Measurements from ENCODE around the gene CLEC4C.
"Not testable (repeated sequence)": the region's sequence is repeated elsewhere in the genome, so short reads cannot be mapped to it uniquely, and the experiment has no call there.

Gene CLEC4C, protein sequence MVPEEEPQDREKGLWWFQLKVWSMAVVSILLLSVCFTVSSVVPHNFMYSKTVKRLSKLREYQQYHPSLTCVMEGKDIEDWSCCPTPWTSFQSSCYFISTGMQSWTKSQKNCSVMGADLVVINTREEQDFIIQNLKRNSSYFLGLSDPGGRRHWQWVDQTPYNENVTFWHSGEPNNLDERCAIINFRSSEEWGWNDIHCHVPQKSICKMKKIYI

DNA sequence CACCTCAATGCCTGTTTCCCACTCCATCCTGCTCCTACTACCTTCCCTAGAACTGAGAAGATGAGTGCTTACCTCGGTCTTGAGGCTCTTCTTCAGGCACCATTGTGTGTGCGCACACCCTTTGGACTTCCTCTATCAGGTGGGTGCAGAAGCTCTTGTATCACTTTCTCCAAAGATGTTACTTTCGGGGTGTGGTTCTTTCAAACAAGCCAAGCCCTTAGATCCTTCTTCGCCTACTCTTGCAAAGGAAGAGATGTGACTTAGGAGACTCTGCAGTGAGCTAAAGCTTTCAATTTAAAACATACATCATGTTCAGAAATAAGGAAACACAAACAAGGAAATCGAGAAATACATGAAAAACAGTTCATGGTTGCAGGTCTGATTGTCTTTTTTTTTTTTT, at the start of gene CLEC4C:
Gene CLEC4C, minus strand, starts transcription at position 130 of the 400 bp plus-strand sequence. Its CDS starts 27 bp downstream, at position 103.
- DNase-seq: no peak

DNA sequence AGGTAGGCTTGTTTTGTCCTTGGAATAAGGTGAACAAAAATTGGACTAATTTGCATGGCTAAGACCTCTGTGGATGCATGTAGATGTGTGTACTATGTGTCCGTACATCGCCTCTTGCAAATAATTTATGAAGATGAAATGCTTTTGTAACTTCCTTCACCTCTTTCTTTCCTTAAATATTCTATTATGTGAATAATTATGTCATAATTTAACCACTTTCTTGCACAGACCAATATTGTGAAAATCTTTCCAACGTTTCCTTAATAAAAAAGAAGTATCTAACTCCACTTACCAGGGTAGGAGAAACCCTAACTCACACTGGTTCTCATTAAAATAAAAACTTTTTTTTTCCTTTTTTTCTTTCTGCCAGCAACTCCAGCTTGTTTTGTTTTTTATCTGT, 46.0 kb upstream of the CLEC4C start:
- no peak for DNase-seq

DNA sequence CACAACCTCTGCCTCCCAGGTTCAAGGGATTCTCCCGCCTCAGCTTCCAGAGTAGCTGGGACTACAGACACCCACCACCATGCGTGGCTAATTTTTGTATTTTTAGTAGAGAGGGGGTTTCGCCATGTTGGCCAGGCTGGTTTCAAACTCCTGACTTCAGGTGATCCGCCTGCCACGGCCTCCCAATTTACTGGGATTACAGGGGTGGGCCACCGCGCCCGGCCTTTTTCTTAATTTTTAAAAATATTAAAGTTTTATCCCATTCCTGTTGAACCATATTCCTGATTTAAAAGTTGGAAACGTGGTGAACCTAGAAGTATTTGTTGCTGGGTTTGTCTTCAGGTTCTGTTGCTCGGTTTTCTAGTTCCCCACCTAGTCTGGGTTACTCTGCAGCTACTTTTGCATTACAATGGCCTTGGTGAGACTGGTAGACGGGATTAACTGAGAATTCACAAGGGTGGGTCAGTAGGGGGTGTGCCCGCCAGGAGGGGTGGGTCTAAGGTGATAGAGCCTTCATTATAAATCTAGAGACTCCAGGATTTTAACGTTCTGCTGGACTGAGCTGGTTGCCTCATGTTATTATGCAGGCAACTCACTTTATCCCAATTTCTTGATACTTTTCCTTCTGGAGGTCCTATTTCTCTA, 41.8 kb upstream of the CLEC4C start, which contains the start of gene NANOG:
Gene NANOG, plus strand, starts transcription at position 519 of the 645 bp plus-strand sequence. CDS start 213 bp downstream, outside the sequence.
- not testable (repeated sequence) for DNase-seq

DNA sequence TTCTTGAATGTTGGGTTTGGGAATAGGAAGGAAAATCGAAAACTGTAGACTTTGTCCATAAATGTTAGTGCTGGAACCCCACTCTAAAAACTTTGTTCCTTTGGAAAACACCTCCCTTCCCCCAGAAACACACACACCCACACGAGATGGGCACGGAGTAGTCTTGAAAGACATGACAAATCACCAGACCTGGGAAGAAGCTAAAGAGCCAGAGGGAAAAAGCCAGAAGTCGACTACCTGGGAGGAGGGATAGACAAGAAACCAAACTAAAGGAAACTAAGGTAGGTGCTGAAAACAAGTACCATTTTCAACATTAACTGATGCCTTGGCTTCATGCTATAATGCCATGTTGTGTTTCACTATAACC, 41.1 kb upstream of the CLEC4C start:
- DNase-seq: no peak

DNA sequence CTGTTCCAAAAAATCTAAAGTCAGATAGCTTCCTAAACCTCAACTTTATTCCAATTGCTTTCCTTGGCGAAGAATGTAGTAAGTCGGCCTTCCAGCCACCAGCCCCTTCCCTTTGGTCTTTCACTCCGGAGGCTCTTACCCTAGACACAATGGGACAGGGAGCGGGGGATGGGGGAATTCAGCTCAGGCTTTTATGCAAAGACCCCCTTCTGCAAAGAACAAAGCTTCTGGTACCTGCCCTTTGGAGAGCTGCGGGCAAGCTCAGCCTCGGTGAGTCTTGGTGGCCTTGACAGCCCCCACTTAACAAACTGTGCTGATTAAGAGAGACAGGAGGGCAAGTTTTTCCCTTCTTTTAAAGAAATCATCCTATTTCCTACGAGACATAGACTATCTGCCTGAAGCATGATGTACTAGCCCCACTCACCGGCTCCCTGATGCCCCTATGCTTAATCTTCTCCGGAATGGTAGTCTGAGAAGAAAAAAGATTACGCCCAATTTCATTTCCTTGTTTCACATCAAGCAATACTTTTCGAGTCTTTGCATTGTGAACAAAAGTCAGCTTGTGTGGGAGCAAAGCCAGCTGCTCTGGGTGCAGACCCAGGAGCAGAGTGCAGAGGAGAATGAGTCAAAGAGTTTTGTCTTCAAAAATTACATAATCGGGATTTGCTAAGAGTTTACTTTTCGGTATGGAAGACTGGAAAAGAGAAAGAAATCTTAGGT, 40.6 kb upstream of the CLEC4C start:
- DNase-seq: no peak

DNA sequence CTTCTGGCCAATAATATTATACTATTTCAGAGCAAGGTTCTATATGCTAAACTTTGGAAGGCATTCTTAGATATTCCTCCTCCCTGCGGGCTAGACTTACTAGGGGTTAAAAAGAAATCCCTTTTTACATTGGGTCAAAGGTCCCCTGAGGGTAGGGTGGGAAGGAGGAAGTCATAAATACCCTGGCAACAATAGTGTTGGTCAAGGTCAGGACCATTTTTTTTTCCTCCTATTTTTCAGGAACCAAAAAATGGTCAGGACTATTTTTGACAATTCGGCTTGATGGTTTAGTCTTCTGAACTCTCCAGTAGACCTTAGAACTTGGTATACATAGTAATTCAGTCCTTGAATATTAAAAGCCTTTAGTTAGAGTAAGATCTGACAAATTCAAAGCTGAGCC, 37.5 kb upstream of the CLEC4C start:
- DNase-seq: no peak

DNA sequence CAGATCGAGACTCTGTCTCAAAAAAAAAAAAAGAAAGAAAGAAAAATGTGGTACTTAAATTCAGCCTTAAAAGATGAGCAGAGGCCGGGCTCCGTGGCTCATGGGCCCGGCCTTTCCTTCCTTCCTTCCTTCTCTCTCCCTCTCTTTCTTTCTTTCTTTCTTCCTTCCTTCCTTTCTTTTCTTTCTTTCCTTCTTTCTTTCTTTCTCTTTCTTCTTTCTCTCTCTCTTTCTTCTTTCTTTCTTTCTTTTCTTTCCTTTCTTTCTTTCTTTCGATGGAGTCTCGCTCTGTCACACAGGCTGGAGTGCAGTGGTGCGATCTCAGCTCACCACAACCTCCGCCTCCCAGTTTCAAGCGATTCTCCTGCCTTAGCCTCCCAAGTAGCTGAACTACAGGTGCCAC, 36.3 kb upstream of the CLEC4C start:
- not testable (repeated sequence) for DNase-seq

DNA sequence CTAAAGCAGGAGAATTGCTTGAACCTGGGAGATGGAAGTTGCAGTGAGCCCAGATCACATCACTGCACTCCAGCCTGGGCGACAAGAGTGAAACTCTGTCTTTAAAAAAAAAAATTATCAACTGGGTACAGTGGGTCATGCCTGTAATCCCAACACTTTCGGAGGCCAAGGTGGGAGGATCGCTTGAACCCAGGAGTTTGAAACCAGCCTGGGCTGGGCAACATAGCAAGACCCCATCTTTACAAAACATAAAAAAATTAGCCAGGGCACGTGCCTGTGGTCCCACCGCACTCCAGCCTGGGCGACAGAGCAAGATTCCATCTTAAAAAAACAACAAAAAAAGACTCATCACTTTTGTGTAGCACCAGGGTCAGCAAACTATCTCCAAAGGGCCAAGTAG, 34.9 kb upstream of the CLEC4C start:
- no peak for DNase-seq

DNA sequence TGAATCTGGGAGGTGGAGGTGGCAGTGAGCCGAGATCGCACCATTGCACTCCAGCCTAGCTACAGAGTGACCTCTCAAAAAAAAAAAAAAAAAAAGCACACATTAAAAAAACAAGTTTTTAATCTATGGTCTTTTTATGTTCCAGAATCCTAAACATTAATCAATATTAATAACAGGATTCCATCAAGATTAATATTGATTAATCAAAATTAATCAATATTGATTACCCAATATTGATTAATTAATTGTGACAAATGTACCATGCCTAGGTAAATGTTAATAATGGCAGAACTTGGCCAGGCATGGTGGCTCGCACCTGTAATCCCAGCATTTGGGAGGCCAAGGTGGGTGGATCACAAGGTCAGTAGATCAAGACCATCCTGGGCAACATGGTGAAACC, 34.1 kb upstream of the CLEC4C start:
- DNase-seq: no peak

DNA sequence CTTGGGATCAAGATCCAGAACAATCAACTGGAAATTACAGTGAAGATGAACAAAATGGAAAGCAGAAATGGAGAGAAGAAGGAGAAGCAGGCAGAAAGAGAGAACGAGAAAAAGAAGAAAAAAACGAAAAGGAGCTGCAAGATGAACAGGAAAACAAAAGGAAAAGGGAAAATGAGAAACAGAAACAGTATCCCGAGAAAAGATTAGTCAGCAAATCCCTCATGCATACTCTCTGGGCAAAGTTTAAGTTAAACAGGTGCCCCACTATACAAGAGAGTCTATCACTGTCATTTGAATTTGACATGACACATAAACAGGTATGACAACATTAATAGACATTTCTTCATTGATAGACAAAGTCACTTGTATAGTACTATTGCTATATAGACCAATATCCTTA, 22.8 kb upstream of the CLEC4C start:
- DNase-seq: no peak

DNA sequence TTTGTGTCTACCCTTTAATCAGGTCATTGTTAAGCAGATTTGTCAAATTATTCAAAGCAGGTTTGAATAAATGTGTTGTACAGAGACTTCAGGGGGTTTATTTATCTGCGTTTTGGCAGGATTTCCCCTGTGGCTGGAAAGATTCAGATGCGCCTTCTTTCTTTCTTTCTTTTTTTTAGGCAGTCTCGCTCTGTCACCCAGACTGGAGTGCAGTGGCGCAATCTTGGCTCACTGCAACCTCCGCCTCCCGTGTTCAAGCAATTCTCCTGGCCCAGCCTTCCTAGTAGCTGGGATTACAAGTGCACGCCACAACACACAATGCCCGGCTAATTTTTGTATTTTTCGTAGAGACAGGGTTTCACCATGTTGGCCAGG, 11.6 kb upstream of the CLEC4C start:
- no peak for DNase-seq

DNA sequence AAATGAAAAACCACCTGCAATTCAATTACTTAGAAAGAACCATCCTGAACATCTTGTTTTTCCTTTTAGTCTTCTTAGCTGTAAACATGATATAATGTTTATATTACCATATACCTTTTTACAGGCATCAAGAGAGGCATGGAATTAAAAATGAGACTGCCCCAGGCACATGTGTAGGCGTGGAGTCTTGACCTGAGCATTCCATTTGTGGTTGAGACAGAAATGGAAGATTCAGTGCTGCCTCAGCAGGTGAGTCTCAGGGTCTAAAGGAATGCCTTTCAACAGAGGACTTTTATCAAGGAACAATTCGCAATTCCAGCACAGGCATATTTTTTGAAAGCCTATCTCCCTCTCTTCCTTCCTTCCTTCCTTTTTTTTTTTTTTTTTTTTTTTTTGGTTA, 9.8 kb upstream of the CLEC4C start:
- no peak for DNase-seq

DNA sequence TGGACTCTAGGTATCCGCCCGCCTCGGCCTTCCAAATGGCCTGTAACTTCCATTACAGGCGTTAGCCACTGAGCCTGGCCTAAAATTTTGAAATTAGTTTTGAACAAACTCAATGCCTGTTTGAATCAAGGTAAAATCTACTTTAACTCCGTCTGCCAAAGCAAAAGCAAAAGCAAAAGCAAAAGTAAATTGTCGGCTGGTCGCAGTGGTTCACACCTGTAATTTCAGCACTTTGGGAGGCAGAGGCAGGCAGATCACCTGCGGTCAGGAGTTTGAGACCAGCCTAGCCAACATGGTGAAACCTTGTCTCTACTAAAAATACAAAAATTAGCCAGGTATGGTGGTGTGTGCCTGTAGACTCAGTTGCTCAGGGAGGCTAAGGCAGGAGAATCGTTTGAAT, 8.5 kb upstream of the CLEC4C start:
- not testable (repeated sequence) for DNase-seq

DNA sequence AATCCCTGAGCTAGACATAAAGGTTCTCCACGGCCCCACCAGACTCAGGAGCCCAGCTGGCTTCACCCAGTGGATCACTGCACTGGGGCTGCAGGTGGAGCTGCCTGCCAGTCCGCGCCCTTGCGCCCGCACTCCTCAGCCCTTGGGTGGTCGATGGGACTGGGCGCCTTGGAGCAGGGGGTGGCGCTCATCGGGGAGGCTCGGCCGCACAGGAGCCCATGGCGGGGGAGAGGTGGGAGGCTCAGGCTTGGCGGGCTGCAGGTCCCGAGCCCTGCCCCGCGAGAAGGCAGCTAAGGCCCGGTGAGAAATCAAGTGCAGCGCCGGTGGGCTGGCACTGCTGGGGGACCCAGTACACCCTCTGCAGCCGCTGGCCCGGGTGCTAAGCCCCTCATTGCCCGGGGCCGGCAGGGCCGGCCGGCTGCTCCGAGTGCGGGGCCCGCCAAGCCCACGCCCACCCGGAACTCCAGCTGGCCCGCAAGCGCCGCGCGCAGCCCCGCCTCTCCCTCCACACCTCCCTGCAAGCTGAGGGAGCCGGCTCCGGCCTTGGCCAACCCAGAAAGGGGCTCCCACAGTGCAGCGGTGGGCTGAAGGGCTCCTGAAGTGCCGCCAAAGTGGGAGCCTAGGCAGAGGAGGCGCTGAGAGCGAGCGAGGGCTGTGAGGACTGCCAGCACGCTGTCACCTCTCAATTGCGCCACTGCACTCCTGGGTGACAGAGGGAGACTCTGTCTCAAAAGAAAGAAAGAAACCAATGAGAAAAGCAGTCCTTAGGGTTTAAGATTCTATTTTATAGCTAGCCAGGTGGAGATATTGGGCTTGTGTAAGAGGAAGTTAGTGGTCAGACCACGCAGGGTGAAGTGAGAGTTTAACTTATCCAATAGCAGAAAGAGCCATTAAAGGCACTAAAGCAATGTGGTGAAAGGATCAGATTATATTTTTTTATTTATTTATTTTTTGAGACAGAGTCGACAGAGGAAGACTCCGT, 5.1 kb upstream of the CLEC4C start:
- not testable (repeated sequence) for DNase-seq

DNA sequence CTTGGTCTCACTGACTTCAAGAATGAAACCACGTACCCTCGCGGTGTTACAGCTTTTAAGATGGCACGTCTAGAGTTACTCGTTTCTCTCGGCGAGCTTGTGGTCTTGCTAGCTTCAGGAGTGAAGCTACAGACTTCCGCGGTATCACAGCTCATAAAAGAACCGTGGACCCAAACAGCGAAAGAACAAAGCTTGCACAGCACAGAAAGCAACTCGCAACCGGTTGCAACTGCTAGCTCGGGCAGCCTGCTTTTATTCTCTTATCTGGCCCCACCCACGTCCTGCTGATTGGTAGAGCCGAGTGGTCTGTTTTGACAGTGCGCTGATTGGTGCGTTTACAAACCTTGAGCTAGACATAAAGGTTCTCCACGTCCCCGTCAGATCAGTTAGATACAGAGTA, 4.2 kb upstream of the CLEC4C start:
- DNase-seq: no peak

DNA sequence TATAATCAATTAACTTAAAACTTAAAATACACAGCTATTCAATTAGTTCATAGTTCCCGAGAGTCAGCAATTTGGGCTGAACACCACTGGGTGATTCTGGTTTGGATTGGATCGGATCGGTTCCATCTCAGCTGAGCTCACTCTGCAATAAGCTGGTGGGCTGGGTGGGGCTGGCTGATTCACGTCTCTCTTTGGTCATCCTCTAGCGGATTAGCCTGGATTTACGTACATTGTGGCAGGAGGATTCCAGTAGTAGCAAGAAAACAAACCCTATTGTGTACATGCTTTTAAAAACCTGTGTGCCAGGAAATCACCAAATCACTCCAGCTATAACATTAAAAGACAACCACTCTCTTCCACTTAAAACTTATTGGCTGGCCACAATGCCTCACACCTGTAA, 3.2 kb upstream of the CLEC4C start:
- no peak for DNase-seq

DNA sequence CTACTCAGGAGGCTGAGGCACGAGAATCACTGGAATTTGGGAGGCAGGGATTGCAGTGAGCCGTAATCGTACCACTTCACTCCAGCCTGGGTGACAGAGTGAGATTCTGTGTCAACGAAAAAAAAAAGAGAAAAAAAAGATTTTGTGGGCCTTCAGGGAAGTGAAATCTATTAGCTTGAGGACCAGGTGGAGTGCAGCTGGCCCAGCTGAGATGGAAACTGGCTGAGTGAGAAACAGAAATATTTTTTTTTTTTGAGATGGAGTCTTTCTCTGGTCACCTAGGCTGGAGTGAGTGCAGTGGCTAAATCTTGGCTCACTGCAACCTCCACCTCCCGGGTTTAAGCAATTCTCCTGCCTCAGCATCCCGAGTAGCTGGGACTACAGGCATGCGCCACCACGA, 2.3 kb upstream of the CLEC4C start:
- no peak for DNase-seq

DNA sequence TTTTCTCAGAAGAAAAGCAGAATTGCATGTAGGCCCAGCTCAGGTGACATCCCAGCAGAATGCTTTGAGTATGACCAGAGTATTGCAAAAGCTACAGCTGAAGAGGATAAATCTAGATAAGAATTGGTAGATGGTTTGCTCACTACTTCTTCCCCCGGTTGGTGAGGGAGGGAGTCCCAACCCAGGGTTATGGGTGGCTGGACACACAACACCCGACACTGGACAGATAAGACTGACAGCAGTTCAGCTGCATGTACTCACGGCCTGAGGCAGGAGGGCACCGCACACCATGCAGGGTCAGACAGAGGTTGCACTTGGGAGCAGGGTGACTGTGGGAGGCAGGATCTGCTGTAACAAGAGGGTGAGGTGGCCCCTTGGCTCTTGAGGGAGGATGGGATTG, 1.7 kb upstream of the CLEC4C start:
- no peak for DNase-seq

DNA sequence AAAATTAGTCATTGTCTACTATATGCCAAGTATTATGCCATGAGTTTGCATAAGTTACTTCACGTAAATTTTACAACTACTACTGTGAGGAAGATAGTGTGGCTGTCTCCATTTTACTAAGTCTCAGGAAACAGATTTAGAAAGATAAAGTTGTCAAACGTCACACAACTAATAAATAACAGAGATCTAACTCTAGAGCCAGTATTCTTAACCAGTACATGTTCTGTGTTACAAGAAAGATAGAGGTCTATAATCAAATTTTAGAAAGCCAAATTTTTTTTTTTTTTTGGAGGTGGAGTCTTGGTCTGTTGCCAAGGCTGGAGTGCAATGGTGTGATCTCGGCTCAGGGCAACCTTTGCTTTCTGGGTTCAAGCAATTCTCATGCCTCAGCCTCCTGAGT, 14.2 kb downstream of the CLEC4C start:
- no peak for DNase-seq

DNA sequence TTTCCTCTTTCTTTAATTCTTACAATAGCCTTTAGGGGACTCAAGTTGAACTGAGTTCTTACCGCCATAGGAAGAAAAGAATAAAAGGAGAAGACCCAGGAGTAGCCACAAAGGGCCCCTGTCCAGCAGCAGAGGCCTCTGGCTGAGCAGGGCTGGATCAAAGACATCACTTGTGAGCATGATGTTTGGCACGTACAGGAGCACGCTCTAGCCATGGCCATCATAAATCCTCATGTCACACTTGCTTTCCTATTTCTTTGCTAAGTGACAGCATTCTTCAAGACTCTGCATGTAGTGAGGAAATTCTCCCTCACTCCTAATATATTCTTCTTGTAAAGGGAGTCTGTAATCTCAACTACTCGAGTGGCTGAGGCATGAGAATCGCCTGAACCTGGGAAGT, 15.7 kb downstream of the CLEC4C start:
- no peak for DNase-seq

DNA sequence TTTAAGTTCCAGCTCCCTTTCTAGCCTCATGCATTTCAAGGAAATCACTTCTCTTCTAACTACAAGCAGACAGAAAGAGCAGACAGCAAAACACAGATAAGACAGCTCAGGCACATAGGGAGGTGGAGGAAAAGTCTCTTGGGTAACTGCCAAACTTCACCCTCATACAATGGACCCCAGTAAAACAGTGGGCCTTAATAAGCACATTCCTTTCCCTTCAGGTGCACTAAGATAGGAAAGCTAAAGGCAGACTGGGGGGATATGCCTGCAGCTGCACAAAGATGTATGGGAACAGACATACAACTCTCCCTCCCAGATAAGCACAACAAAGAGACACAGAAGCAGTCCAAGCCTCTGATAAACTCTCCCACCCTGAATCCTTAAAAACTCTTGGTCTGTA, 16.2 kb downstream of the CLEC4C start:
- not testable (repeated sequence) for DNase-seq

DNA sequence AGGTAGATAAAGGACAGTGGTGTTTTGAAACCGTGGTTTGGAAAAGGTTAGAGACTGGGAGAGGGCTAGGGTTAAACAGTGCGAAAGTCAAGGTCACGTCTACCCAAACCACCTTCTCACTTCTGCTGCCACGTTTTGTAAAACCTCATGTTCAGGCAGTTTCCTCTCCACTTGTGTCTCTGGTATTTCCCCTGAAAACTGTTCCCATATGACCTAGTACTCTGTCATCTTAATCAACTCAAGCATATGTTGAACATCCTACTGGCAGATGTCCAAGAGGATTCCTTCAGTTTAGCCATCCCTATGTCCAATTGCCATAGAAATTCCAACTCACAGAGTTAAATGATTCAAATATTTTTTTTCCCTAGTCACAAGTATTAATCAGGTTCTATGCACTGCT, 17.4 kb downstream of the CLEC4C start:
- no peak for DNase-seq

DNA sequence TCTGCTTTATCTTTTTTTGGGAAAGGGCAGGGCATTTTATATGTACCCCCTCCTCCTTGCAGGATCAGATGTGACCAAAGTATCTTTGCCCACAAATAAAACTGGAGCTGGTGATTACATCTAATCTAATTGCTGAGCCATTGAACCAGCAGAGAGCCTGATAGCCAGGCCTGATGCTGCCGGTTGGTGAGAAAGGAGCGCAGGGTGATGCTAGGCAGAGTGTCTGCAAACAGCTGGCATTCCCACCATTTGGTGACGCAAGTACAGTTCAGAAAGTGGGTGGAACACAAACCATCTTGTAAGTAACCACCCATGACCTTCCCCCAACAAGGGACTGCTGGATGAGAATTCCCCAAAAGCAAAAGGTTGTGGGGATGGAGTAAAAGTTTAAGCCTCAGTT, 23.2 kb downstream of the CLEC4C start:
- DNase-seq: no peak

Measured in stimulated activated CD8-positive, alpha-beta memory T cell treated with anti-CD3 and anti-CD28 coated beads, Interleukin-4, amount 100 ng/mL, for 48 hours (primary cell).